DMS114 treated with DMSO at 0.1 percent for 48 hours (cell line): ENCODE results near the gene SLC1A7.

Experiments used
- DNase-seq: peaks from one replicate; lab custom pipeline; 2025; ENCODE audit not compliant: unreplicated experiment; lab: John Stamatoyannopoulos, UW

Gene SLC1A7

GRCh38 chr1:53116933-53117600 lies 25.4 kb downstream of the SLC1A7 start:
- DNase-seq = no peak

- DNase-seq = no peak
Measured at GRCh38 chr1:53116307-53116810, 26.1 kb downstream of the SLC1A7 start.

GRCh38 chr1:53115403-53116306 lies 26.8 kb downstream of the SLC1A7 start:
- no peak for DNase-seq

- DNase-seq = no peak
Measured at GRCh38 chr1:53114581-53115400, 27.6 kb downstream of the SLC1A7 start.

GRCh38 chr1:53114090-53114489 lies 28.3 kb downstream of the SLC1A7 start:
- DNase-seq = no peak

- DNase-seq = no peak
Measured at GRCh38 chr1:53112861-53113260, 29.6 kb downstream of the SLC1A7 start.

- no peak for DNase-seq
Measured at GRCh38 chr1:53112271-53112774, 30.1 kb downstream of the SLC1A7 start.

- no peak for DNase-seq
Measured at GRCh38 chr1:53111693-53112092, 30.7 kb downstream of the SLC1A7 start.

GRCh38 chr1:53111073-53111556 lies 31.3 kb downstream of the SLC1A7 start:
- DNase-seq = no peak

GRCh38 chr1:53110370-53111072 lies 31.9 kb downstream of the SLC1A7 start:
- DNase-seq = no peak

GRCh38 chr1:53108646-53109580 lies 33.5 kb downstream of the SLC1A7 start:
- DNase-seq = no peak

GRCh38 chr1:53107570-53108322 lies 34.7 kb downstream of the SLC1A7 start:
- DNase-seq = no peak

- no peak for DNase-seq
Measured at GRCh38 chr1:53107090-53107489, 35.3 kb downstream of the SLC1A7 start.

GRCh38 chr1:53104289-53104913 lies 38.0 kb downstream of the SLC1A7 start:
- no peak for DNase-seq

- DNase-seq = no peak
Measured at GRCh38 chr1:53094533-53094919, 47.9 kb downstream of the SLC1A7 start.

- no peak for DNase-seq
Measured at GRCh38 chr1:53093778-53094532, 48.5 kb downstream of the SLC1A7 start.

- no peak for DNase-seq
Measured at GRCh38 chr1:53093451-53093754, 49.0 kb downstream of the SLC1A7 start.
